GM19463 (cell line): ENCODE measurements around the gene CD248.

Source experiments
- ATAC-seq: cut with Tn5 transposase; IDR thresholded peaks from one replicate; pipeline ENCODE4 v1.9.1; 2021; ENCODE audit warnings: mild to moderate bottlenecking, moderate library complexity; ENCODE audit not compliant: unreplicated experiment

Gene CD248

GRCh38 chr11:66291706-66292542, 24.9 kb downstream of the CD248 start, which contains the start of gene TMEM151A:
Gene TMEM151A (plus strand): TSS chr11:66291894. CDS start chr11:66292014, 120 bp downstream.
- ATAC-seq: no peak

GRCh38 chr11:66291303-66291705, 25.5 kb downstream of the CD248 start:
- no peak for ATAC-seq

GRCh38 chr11:66290330-66290621, 26.6 kb downstream of the CD248 start:
- ATAC-seq: no peak

GRCh38 chr11:66289548-66290329, 27.1 kb downstream of the CD248 start:
- peak; percentile 31 for ATAC-seq

- peak; percentile 90 for ATAC-seq
Measured at GRCh38 chr11:66288671-66289547, 27.9 kb downstream of the CD248 start, which contains the start of gene YIF1A. Gene YIF1A (minus strand): TSS chr11:66289143. CDS start chr11:66288985, 158 bp downstream.

GRCh38 chr11:66287889-66288670, 28.8 kb downstream of the CD248 start:
- no peak for ATAC-seq

- ATAC-seq: no peak
Measured at GRCh38 chr11:66287211-66287888, 29.5 kb downstream of the CD248 start.

- ATAC-seq: no peak
Measured at GRCh38 chr11:66286699-66287098, 30.1 kb downstream of the CD248 start.

GRCh38 chr11:66285250-66285947, 31.4 kb downstream of the CD248 start:
- ATAC-seq: no peak

GRCh38 chr11:66284526-66285078, 32.2 kb downstream of the CD248 start:
- no peak for ATAC-seq

GRCh38 chr11:66283461-66284105, 33.3 kb downstream of the CD248 start:
- ATAC-seq: no peak

- ATAC-seq: peak; percentile 88
Measured at GRCh38 chr11:66282468-66283455, 34.1 kb downstream of the CD248 start.

GRCh38 chr11:66281776-66282467, 34.9 kb downstream of the CD248 start:
- ATAC-seq: no peak

- no peak for ATAC-seq
Measured at GRCh38 chr11:66281001-66281400, 35.8 kb downstream of the CD248 start.

GRCh38 chr11:66280428-66280827, 36.4 kb downstream of the CD248 start:
- ATAC-seq: no peak

- no peak for ATAC-seq
Measured at GRCh38 chr11:66279092-66279734, 37.6 kb downstream of the CD248 start.
